ENCODE results near the gene RBM44.
"Not testable (repeated sequence)": the region's sequence is repeated elsewhere in the genome, so short reads cannot be mapped to it uniquely, and the experiment has no call there.

Gene RBM44

GRCh38 chr2:237765875-237766274 is 32.7 kb upstream of the RBM44 start:
- H3K4me3 ChIP-seq, result no peak overlapping the region
- DNase-seq (ENCODE audit: low spot score), result no peak
- peak overlapping the region; percentile 65 to 68 for H3K27ac ChIP-seq
- TF ChIP-seq CTCF (IDR thresholded peaks at IDR 0.05), result no peak

DNA sequence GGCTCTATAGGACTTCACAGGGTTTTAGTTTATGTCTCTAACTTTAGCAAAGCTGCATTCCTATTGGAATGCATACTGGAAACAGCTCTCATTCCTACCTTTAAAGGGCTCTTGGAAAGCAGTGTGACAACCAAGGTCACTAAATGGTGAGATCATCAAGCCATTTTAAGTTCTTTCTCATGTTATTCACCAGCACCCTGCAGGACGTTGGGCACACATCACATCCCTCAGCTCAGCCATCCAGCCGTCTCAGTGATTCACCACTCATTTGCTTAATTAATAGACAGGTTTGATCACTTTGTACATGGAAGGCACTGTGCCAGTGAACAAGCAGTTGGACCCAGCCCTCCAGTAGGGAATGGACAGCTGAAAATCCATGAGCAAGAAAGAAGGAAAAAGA is 32.2 kb upstream of the RBM44 start:
- TF ChIP-seq CTCF (IDR thresholded peaks at IDR 0.05), result no peak
- peak overlapping the region; percentile 65 to 68 for H3K27ac ChIP-seq
- H3K4me3 ChIP-seq, result no peak overlapping the region
- DNase-seq (ENCODE audit: low spot score), result no peak

- no peak overlapping the region for H3K4me3 ChIP-seq
- no peak for DNase-seq (ENCODE audit: low spot score)
- TF ChIP-seq CTCF (IDR thresholded peaks at IDR 0.05), result no peak
- H3K27ac ChIP-seq, result peak overlapping the region; percentile 11 to 72
These were observed 26.1 kb upstream of the RBM44 start for GRCh38 chr2:237772513-237772912.

DNA sequence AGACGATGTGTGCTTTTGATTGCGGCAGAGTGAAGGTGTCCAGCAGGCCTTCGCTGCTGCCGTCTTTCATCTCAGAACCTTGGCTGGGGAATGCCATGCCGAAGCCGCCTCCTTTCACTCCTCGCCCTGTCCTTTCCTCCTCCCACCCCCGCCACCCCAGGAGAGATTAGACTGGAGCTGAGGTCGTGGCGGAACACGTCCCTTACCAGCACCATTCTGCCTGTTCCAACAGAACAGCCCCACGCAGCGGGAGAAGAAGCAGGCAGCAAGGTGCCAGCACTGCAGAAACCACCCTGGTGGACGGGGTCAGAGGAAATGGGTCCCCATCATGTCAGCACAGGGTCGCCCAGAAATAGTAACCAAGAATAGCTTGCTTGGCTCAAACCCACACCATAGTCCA is 24.8 kb upstream of the RBM44 start:
- TF ChIP-seq CTCF (IDR thresholded peaks at IDR 0.05), result no peak
- DNase-seq (ENCODE audit: low spot score), result no peak
- Histone ChIP-seq H3K4me3 (no peak overlapping the region), H3K27ac (peak overlapping the region; percentile 11 to 72)

DNA sequence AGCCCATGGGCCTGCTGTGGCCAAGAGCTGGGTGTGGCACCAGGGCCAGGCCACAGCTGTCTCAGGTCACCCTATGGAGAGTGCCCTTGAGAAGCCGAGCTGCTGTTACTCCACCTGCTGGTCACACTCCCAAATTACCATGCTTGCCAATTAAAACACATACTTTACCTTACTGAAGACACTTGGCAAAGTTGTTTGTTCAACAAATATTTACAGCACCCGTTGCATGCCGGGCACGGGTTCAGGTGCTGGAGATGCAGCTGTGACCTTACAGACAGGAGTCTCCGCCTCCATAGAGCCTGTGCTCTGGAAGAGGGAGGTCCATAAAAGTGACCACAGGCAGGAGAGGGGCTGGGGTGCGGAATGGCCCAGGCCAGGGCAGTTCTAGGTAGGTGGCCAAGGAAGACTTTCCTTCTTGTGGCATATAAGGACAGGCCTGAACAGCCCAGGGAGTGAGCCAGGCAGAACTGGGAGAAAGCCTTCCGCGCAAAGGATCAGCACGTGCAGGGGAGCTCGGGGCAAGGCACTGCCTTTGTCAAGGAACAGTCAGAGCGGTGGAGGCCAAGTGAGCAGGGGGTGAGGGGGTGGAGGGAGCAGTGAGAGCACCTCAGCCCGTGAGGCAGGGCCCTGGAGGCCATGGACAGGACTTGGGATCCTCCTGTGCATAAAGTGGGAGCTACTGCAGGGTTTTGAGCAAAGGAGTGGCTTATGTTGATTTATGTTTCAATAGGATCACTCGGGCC is 23.6 kb upstream of the RBM44 start:
- TF ChIP-seq CTCF (IDR thresholded peaks at IDR 0.05), result peak; percentile 50
- peak overlapping the region in 1 of 2 donors; percentile 25 for H3K27ac ChIP-seq
- no peak for DNase-seq (ENCODE audit: low spot score)
- H3K4me3 ChIP-seq, result no peak overlapping the region

DNA sequence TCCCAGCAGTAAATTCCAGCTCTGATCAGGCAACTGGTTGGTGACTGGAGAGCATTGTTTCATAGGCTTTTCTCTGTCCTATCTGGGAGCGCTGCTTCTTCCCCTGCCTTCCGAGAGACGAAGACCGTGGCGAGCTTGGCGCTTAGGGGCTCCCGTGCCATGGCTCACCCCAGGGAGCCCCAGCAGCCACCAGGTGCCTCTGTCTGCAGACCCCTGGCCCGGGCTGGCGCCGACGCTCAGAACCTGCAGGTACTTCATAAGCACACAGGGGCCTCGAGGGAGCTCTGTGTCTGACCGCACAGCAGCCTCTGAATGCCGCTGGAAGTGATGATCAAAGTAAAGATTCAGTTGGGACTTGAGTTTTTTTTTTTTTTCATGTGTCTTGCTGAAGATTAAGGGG is 19.1 kb upstream of the RBM44 start:
- DNase-seq (ENCODE audit: low spot score), result no peak
- no peak overlapping the region for H3K4me3 ChIP-seq
- TF ChIP-seq CTCF (IDR thresholded peaks at IDR 0.05), result no peak
- H3K27ac ChIP-seq, result no peak overlapping the region

- no peak for TF ChIP-seq CTCF (IDR thresholded peaks at IDR 0.05)
- Histone ChIP-seq H3K27ac (no peak overlapping the region), H3K4me3 (no peak overlapping the region)
- no peak for DNase-seq (ENCODE audit: low spot score)
These were observed 16.4 kb upstream of the RBM44 start for GRCh38 chr2:237782181-237782580.

- not testable (repeated sequence) for DNase-seq (ENCODE audit: low spot score)
These were observed 14.9 kb upstream of the RBM44 start for GRCh38 chr2:237783678-237784077.

More at GRCh38 chr2:237783678-237784077, 14.9 kb upstream of the RBM44 start:
- H3K4me3 ChIP-seq, H3K27ac ChIP-seq: not testable (repeated sequence)
